Measurements from ENCODE around the gene ST8SIA1. TPM values are rescaled to one million over a fixed set of nuclear protein-coding genes. Genes with fewer than 3 reads are reported as not detected.

Gene ST8SIA1
- total RNA-seq, 2 donors from 2014 or later = 6.4 to 6.9 TPM

GRCh38 chr12:22257100-22257499, 77.4 kb downstream of the ST8SIA1 start:
- Histone ChIP-seq H3K4me1 (ENCODE audit: control insufficient read depth in 1 of 2, low read depth in 2 of 2) (peaks cover 0 to 16% of the 10 kb centered on the region in 2 donors), H3K36me3 (no peaks in the 10 kb centered on the region), H3K4me3 (no peak overlapping the region), H3K27ac (no peak overlapping the region), H3K9me3 (no peaks in the 10 kb centered on the region), H3K27me3 (replicated peaks; ENCODE audit: insufficient read depth) (no peaks in the 10 kb centered on the region)
- no peak for ATAC-seq (ENCODE audit: insufficient number of reproducible peaks, low FRiP score, low read depth)
- no peak for DNase-seq (ENCODE audit: low spot score)
- TF ChIP-seq CTCF (IDR thresholded peaks at IDR 0.05) = no peak

- no peak for ATAC-seq (ENCODE audit: insufficient number of reproducible peaks, low FRiP score, low read depth)
- H3K4me3 ChIP-seq = no peak overlapping the region
- H3K4me1 ChIP-seq (ENCODE audit: control insufficient read depth in 1 of 2, low read depth in 2 of 2) = peaks cover 0 to 16% of the 10 kb centered on the region in 2 donors
- DNase-seq (ENCODE audit: low spot score) = no peak
- no peak for TF ChIP-seq CTCF (IDR thresholded peaks at IDR 0.05)
- no peaks in the 10 kb centered on the region for H3K9me3 ChIP-seq
- no peaks in the 10 kb centered on the region for H3K27me3 ChIP-seq (replicated peaks; ENCODE audit: insufficient read depth)
- H3K27ac ChIP-seq = no peak overlapping the region
- no peaks in the 10 kb centered on the region for H3K36me3 ChIP-seq
Measured at GRCh38 chr12:22256605-22257004, 77.9 kb downstream of the ST8SIA1 start.

GRCh38 chr12:22256041-22256441, 78.5 kb downstream of the ST8SIA1 start:
- H3K27ac ChIP-seq = no peak overlapping the region
- TF ChIP-seq CTCF (IDR thresholded peaks at IDR 0.05) = no peak
- DNase-seq (ENCODE audit: low spot score) (no peak), ATAC-seq (ENCODE audit: insufficient number of reproducible peaks, low FRiP score, low read depth) (no peak)
- no peaks in the 10 kb centered on the region for H3K9me3 ChIP-seq
- H3K27me3 ChIP-seq (replicated peaks; ENCODE audit: insufficient read depth) = no peaks in the 10 kb centered on the region
- no peaks in the 10 kb centered on the region for H3K36me3 ChIP-seq
- no peak overlapping the region for H3K4me3 ChIP-seq
- peaks cover 0 to 16% of the 10 kb centered on the region in 2 donors for H3K4me1 ChIP-seq (ENCODE audit: control insufficient read depth in 1 of 2, low read depth in 2 of 2)

GRCh38 chr12:22255097-22255496, 79.4 kb downstream of the ST8SIA1 start:
- ATAC-seq (ENCODE audit: insufficient number of reproducible peaks, low FRiP score, low read depth) = no peak

GRCh38 chr12:22254478-22254877, 80.0 kb downstream of the ST8SIA1 start:
- Histone ChIP-seq H3K9me3 (no peaks in the 10 kb centered on the region), H3K4me3 (no peak overlapping the region), H3K27ac (no peak overlapping the region), H3K36me3 (no peaks in the 10 kb centered on the region), H3K4me1 (ENCODE audit: control insufficient read depth in 1 of 2, low read depth in 2 of 2) (peaks cover 0 to 16% of the 10 kb centered on the region in 2 donors), H3K27me3 (replicated peaks; ENCODE audit: insufficient read depth) (no peaks in the 10 kb centered on the region)
- TF ChIP-seq CTCF (IDR thresholded peaks at IDR 0.05) = no peak
- ATAC-seq (ENCODE audit: insufficient number of reproducible peaks, low FRiP score, low read depth) (no peak), DNase-seq (ENCODE audit: low spot score) (no peak)

More at GRCh38 chr12:22255097-22255496, 79.4 kb downstream of the ST8SIA1 start:
- Histone ChIP-seq H3K27me3 (replicated peaks; ENCODE audit: insufficient read depth) (no peaks in the 10 kb centered on the region), H3K4me1 (ENCODE audit: control insufficient read depth in 1 of 2, low read depth in 2 of 2) (peaks cover 0 to 16% of the 10 kb centered on the region in 2 donors), H3K9me3 (no peaks in the 10 kb centered on the region), H3K36me3 (no peaks in the 10 kb centered on the region), H3K4me3 (no peak overlapping the region), H3K27ac (no peak overlapping the region)
- TF ChIP-seq CTCF (IDR thresholded peaks at IDR 0.05) = no peak
- no peak for DNase-seq (ENCODE audit: low spot score)
